ENCODE measurements around the gene C5AR1. TPM values are rescaled to one million over a fixed set of nuclear protein-coding genes. Genes with fewer than 3 reads are reported as not detected.

The C5AR1 gene
- total and polyA plus RNA-seq, 5 donors from 2014 or later = 0.22 to 0.91 TPM; not detected in 3

GRCh38 chr19:47350630-47351029 lies 41.0 kb downstream of the C5AR1 start:
- no peaks in the 10 kb centered on the region for H3K27me3 Mint-ChIP-seq
- peaks cover 0 to 1% (median 0%) of the 10 kb centered on the region in 7 donors for H3K9me3 Mint-ChIP-seq
- no peak overlapping the region for H3K27ac ChIP-seq (ENCODE audit: insufficient read depth, low read length, poor library complexity, severe bottlenecking)
- ATAC-seq (ENCODE audit: low read depth in 2 of 2) (no peak), DNase-seq (no peak)
- no peaks in the 10 kb centered on the region for H3K9me3 ChIP-seq (ENCODE audit: control insufficient read depth in 2 of 2, low read length in 2 of 2)
- H3K27me3 ChIP-seq (ENCODE audit: control insufficient read depth, insufficient read depth, low read length) = no peaks in the 10 kb centered on the region
- peaks cover 21% of the 10 kb centered on the region for H3K36me3 ChIP-seq (ENCODE audit: control insufficient read depth, insufficient read depth, low read length)
- H3K4me1 ChIP-seq (ENCODE audit: control insufficient read depth, insufficient read depth, low read length, poor library complexity, severe bottlenecking) = peaks cover 22% of the 10 kb centered on the region
- H3K36me3 Mint-ChIP-seq = peaks cover 15% of the 10 kb centered on the region
- H3K27ac Mint-ChIP-seq = peak overlapping the region in 1 of 3 donors; percentile 90
- H3K4me1 Mint-ChIP-seq = peaks cover 10 to 51% (median 22%) of the 10 kb centered on the region in 4 donors
- H3K4me3 Mint-ChIP-seq = peak overlapping the region; percentile 74 to 99 (median 84)
- H3K4me3 ChIP-seq (ENCODE audit: low read depth, low read length) = no peak overlapping the region

DNA sequence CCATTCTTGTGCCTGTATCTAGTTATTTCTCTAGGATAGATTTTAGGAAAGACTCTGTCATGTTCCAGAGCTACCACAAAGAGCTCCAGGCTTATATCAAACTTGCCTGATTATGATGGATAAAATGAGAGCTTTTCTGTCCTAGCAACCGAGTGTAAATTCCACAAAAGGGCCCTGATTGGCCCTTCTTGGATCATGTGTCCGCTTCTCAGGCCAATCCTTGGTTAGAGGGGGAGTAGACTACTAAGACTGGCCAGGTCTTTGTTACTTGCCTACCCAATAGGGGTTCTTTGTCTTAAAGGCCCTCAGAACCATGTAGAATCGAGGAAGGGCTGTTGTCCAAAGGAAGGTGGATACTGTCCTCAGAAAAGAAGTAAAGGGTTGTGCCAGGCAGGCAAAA lies 41.9 kb downstream of the C5AR1 start:
- Mint-ChIP-seq H3K9me3 (peaks cover 0 to 1% (median 0%) of the 10 kb centered on the region in 7 donors), H3K4me1 (peaks cover 10 to 51% (median 22%) of the 10 kb centered on the region in 4 donors), H3K27ac (peak overlapping the region in 2 of 3 donors; percentile 65 to 78), H3K27me3 (no peaks in the 10 kb centered on the region), H3K36me3 (peaks cover 21% of the 10 kb centered on the region), H3K4me3 (peak overlapping the region; percentile 39 to 88 (median 78))
- H3K4me3 ChIP-seq (ENCODE audit: low read depth, low read length) = no peak overlapping the region
- H3K36me3 ChIP-seq (ENCODE audit: control insufficient read depth, insufficient read depth, low read length) = peaks cover 30% of the 10 kb centered on the region
- H3K9me3 ChIP-seq (ENCODE audit: control insufficient read depth in 2 of 2, low read length in 2 of 2) = no peaks in the 10 kb centered on the region
- DNase-seq (peak in 1 of 3 donors; percentile 33), ATAC-seq (ENCODE audit: low read depth in 2 of 2) (no peak)
- no peak overlapping the region for H3K27ac ChIP-seq (ENCODE audit: insufficient read depth, low read length, poor library complexity, severe bottlenecking)
- H3K4me1 ChIP-seq (ENCODE audit: control insufficient read depth, insufficient read depth, low read length, poor library complexity, severe bottlenecking) = peaks cover 22% of the 10 kb centered on the region
- no peaks in the 10 kb centered on the region for H3K27me3 ChIP-seq (ENCODE audit: control insufficient read depth, insufficient read depth, low read length)

GRCh38 chr19:47352095-47352494 lies 42.4 kb downstream of the C5AR1 start:
- H3K27ac ChIP-seq (ENCODE audit: insufficient read depth, low read length, poor library complexity, severe bottlenecking) = no peak overlapping the region
- H3K36me3 ChIP-seq (ENCODE audit: control insufficient read depth, insufficient read depth, low read length) = peaks cover 35% of the 10 kb centered on the region
- no peak overlapping the region for H3K4me3 ChIP-seq (ENCODE audit: low read depth, low read length)
- DNase-seq (no peak), ATAC-seq (ENCODE audit: low read depth in 2 of 2) (no peak)
- H3K4me1 ChIP-seq (ENCODE audit: control insufficient read depth, insufficient read depth, low read length, poor library complexity, severe bottlenecking) = peaks cover 22% of the 10 kb centered on the region
- H3K4me3 Mint-ChIP-seq = peak overlapping the region in 3 of 4 donors; percentile 17 to 88 (median 85)
- peaks cover 21% of the 10 kb centered on the region for H3K36me3 Mint-ChIP-seq
- H3K27me3 ChIP-seq (ENCODE audit: control insufficient read depth, insufficient read depth, low read length) = no peaks in the 10 kb centered on the region
- H3K4me1 Mint-ChIP-seq = peaks cover 10 to 51% (median 22%) of the 10 kb centered on the region in 4 donors
- no peaks in the 10 kb centered on the region for H3K27me3 Mint-ChIP-seq
- H3K9me3 Mint-ChIP-seq = peaks cover 0 to 1% (median 0%) of the 10 kb centered on the region in 7 donors
- H3K27ac Mint-ChIP-seq = peak overlapping the region in 2 of 3 donors; percentile 36 to 78
- H3K9me3 ChIP-seq (ENCODE audit: control insufficient read depth in 2 of 2, low read length in 2 of 2) = no peaks in the 10 kb centered on the region

DNA sequence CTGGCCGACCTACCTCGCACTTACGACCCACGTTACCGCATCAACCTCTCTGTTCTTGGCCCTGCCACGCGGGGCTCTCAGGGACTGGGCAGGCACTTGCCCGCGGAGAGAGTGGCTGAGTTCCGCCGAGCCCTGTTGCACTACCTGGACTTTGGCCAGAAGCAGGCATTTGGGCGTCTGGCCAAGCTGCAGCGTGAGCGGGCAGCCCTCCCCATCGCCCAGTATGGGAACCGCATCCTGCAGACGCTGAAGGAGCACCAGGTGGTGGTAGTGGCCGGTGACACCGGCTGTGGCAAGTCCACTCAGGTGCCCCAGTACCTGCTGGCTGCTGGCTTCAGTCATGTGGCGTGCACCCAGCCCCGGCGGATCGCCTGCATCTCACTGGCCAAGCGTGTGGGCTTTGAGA lies 43.6 kb downstream of the C5AR1 start:
- Mint-ChIP-seq H3K27me3 (no peaks in the 10 kb centered on the region), H3K4me1 (peaks cover 10 to 51% (median 22%) of the 10 kb centered on the region in 4 donors), H3K9me3 (peaks cover 0 to 1% (median 0%) of the 10 kb centered on the region in 7 donors), H3K4me3 (peak overlapping the region in 1 of 4 donors; percentile 35), H3K36me3 (peaks cover 24% of the 10 kb centered on the region), H3K27ac (no peak overlapping the region)
- no peak overlapping the region for H3K4me3 ChIP-seq (ENCODE audit: low read depth, low read length)
- DNase-seq = no peak
- no peak for ATAC-seq (ENCODE audit: low read depth in 2 of 2)
- H3K36me3 ChIP-seq (ENCODE audit: control insufficient read depth, insufficient read depth, low read length) = peaks cover 47% of the 10 kb centered on the region
- H3K27ac ChIP-seq (ENCODE audit: insufficient read depth, low read length, poor library complexity, severe bottlenecking) = no peak overlapping the region
- H3K27me3 ChIP-seq (ENCODE audit: control insufficient read depth, insufficient read depth, low read length) = no peaks in the 10 kb centered on the region
- no peaks in the 10 kb centered on the region for H3K9me3 ChIP-seq (ENCODE audit: control insufficient read depth in 2 of 2, low read length in 2 of 2)
- H3K4me1 ChIP-seq (ENCODE audit: control insufficient read depth, insufficient read depth, low read length, poor library complexity, severe bottlenecking) = peaks cover 22% of the 10 kb centered on the region

GRCh38 chr19:47356900-47357299 lies 47.2 kb downstream of the C5AR1 start:
- ATAC-seq (ENCODE audit: low read depth in 2 of 2) = no peak
- Histone ChIP-seq H3K4me3 (ENCODE audit: low read depth, low read length) (no peak overlapping the region), H3K4me1 (ENCODE audit: control insufficient read depth, insufficient read depth, low read length, poor library complexity, severe bottlenecking) (no peaks in the 10 kb centered on the region), H3K27me3 (ENCODE audit: control insufficient read depth, insufficient read depth, low read length) (no peaks in the 10 kb centered on the region), H3K9me3 (ENCODE audit: control insufficient read depth in 2 of 2, low read length in 2 of 2) (no peaks in the 10 kb centered on the region), H3K27ac (ENCODE audit: insufficient read depth, low read length, poor library complexity, severe bottlenecking) (no peak overlapping the region), H3K36me3 (ENCODE audit: control insufficient read depth, insufficient read depth, low read length) (peaks cover 81% of the 10 kb centered on the region)
- peaks cover 39% of the 10 kb centered on the region for H3K36me3 Mint-ChIP-seq
- no peak for DNase-seq
- peaks cover 0 to 18% (median 2%) of the 10 kb centered on the region in 4 donors for H3K4me1 Mint-ChIP-seq
- H3K27me3 Mint-ChIP-seq = no peaks in the 10 kb centered on the region
- peaks cover 0 to 1% (median 0%) of the 10 kb centered on the region in 7 donors for H3K9me3 Mint-ChIP-seq
- H3K27ac Mint-ChIP-seq = no peak overlapping the region
- H3K4me3 Mint-ChIP-seq = no peak overlapping the region

DNA sequence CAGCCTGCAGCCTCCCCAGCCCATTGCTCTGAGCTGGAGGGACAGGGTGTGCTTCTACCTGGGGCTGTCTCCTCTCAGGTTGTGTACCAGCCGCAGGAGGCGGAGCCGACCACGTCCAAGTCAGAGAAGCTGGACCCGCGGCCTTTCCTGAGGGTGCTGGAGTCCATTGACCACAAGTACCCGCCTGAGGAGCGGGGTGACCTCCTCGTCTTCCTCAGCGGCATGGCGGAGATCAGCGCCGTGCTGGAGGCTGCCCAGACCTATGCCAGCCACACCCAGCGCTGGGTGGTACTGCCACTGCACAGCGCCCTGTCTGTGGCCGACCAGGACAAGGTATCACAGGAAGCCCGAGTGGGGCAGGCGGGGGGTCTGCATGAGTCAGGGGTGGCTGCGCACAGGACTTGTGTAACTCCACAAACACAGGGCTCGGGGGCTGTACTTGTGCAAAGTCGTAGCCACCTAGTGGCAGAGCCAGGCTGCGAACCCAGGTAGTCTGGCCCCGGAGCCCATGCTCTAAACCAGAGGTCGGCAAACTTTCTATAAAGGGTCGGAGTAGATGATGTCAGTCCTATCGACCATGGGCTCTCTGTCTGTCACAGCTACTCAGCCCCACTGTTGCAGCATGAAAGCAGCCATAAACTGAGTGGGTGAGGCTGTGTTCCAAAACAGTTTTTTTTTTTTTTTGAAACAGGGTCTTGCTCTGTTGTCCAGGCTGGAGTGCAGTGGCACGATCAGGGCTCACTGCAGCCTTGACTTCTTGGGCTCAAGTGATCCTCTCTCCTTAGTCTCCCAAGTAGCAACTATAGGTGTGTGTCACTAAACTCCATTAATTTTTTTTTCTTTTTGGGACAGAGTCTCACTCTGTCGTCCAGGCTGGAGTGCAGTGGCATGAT lies 48.4 kb downstream of the C5AR1 start:
- no peak overlapping the region for H3K4me3 ChIP-seq (ENCODE audit: low read depth, low read length)
- peaks cover 38% of the 10 kb centered on the region for H3K36me3 Mint-ChIP-seq
- no peaks in the 10 kb centered on the region for H3K9me3 ChIP-seq (ENCODE audit: control insufficient read depth in 2 of 2, low read length in 2 of 2)
- H3K36me3 ChIP-seq (ENCODE audit: control insufficient read depth, insufficient read depth, low read length) = peaks cover 85% of the 10 kb centered on the region
- no peaks in the 10 kb centered on the region for H3K27me3 ChIP-seq (ENCODE audit: control insufficient read depth, insufficient read depth, low read length)
- H3K4me3 Mint-ChIP-seq = no peak overlapping the region
- H3K27ac Mint-ChIP-seq = no peak overlapping the region
- ATAC-seq (ENCODE audit: low read depth in 2 of 2) (no peak), DNase-seq (peak in 1 of 3 donors; percentile 37)
- H3K9me3 Mint-ChIP-seq = no peaks in the 10 kb centered on the region
- H3K4me1 ChIP-seq (ENCODE audit: control insufficient read depth, insufficient read depth, low read length, poor library complexity, severe bottlenecking) = no peaks in the 10 kb centered on the region
- no peak overlapping the region for H3K27ac ChIP-seq (ENCODE audit: insufficient read depth, low read length, poor library complexity, severe bottlenecking)
- peaks cover 0 to 8% (median 0%) of the 10 kb centered on the region in 4 donors for H3K4me1 Mint-ChIP-seq
- H3K27me3 Mint-ChIP-seq = no peaks in the 10 kb centered on the region

- no peaks in the 10 kb centered on the region for H3K27me3 ChIP-seq (ENCODE audit: control insufficient read depth, insufficient read depth, low read length)
- no peak for ATAC-seq (ENCODE audit: low read depth in 2 of 2)
- no peaks in the 10 kb centered on the region for H3K4me1 ChIP-seq (ENCODE audit: control insufficient read depth, insufficient read depth, low read length, poor library complexity, severe bottlenecking)
- no peaks in the 10 kb centered on the region for H3K9me3 ChIP-seq (ENCODE audit: control insufficient read depth in 2 of 2, low read length in 2 of 2)
- peaks cover 36% of the 10 kb centered on the region for H3K36me3 Mint-ChIP-seq
- H3K27ac Mint-ChIP-seq = no peak overlapping the region
- H3K4me1 Mint-ChIP-seq = peaks cover 0 to 6% (median 0%) of the 10 kb centered on the region in 4 donors
- DNase-seq = no peak
- H3K4me3 ChIP-seq (ENCODE audit: low read depth, low read length) = no peak overlapping the region
- peaks cover 83% of the 10 kb centered on the region for H3K36me3 ChIP-seq (ENCODE audit: control insufficient read depth, insufficient read depth, low read length)
- H3K9me3 Mint-ChIP-seq = no peaks in the 10 kb centered on the region
- H3K27ac ChIP-seq (ENCODE audit: insufficient read depth, low read length, poor library complexity, severe bottlenecking) = no peak overlapping the region
- no peaks in the 10 kb centered on the region for H3K27me3 Mint-ChIP-seq
- H3K4me3 Mint-ChIP-seq = no peak overlapping the region
Measured at GRCh38 chr19:47358936-47359335, 49.3 kb downstream of the C5AR1 start.

Measured in CD4-positive, CD25-positive, alpha-beta regulatory T cell (primary cell).